Body of pancreas (tissue), 4 donors: ENCODE data around the gene DAAM1.

Source experiments
- CTCF ChIP-seq, 7 experiments: fragments of 450-650 bp in 4 of 7; fragments of 200-600 bp in 3 of 7; sonication (generic) in 3 of 7; IDR thresholded peaks; one replicate each; pipeline ENCODE4 v1.5.1; 2016 to 2019; ENCODE audit warnings: antibody characterized with exemption in 7 of 7
- POLR2A ChIP-seq, 3 donors: fragments of 450-650 bp; IDR thresholded peaks; one replicate each; pipeline ENCODE4 v1.6.1; 2016; ENCODE audit warnings: antibody characterized with exemption in 3 of 3, mild to moderate bottlenecking in 2 of 3

GRCh38 chr14:59306775-59307174 lies 118.3 kb downstream of the DAAM1 start:
- TF ChIP-seq CTCF (IDR thresholded peaks at IDR 0.05) (no peak), POLR2A (IDR thresholded peaks at IDR 0.05) (no peak)
